NCI-H748 treated with DMSO at 0.1 percent for 48 hours (cell line): ENCODE data around the gene C19orf38.
"Not testable (repeated sequence)": the region's sequence is repeated elsewhere in the genome, so short reads cannot be mapped to it uniquely, and the experiment has no call there.

Source experiments
- DNase-seq: peaks from one replicate; lab custom pipeline; 2025; lab: John Stamatoyannopoulos, UW

The C19orf38 gene

DNA sequence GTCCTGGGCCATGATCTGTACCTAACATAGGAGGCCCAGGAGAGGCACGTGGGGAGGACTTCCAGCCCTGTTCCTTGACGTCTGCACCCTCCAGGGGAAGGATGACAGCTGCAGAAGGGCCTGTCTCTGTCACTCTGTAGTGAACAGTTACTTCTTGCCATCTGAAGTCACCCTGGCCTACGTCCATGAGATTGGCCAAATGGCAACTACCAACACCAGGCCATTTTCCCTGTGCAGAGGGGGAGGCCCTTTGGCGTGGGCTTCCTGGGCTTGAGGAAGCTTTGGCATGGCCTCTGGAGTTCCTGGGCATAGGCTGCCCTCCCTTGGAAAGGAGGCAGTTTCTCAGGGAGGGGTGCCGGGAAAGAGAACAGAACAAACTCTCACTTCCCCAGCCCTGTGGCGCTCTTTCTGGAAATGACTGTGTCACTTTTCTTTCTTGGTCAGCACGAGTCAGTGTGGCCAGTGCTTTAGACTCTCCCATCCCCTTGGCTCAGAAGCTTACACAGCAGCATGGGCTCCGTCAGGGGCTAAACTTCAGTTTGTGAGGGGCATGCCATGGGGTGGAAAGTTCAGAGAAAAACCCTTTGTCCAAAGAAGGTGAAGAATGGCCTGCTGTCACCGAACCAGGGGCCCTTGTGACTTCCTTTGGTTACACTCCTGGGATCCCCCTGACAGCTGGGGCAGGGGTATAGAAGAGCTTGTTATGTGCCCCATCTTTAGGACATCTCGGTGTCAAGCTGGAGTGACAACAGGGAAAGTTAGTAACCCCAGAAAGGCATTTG lies 28.4 kb downstream of the C19orf38 start:
- no peak for DNase-seq

DNA sequence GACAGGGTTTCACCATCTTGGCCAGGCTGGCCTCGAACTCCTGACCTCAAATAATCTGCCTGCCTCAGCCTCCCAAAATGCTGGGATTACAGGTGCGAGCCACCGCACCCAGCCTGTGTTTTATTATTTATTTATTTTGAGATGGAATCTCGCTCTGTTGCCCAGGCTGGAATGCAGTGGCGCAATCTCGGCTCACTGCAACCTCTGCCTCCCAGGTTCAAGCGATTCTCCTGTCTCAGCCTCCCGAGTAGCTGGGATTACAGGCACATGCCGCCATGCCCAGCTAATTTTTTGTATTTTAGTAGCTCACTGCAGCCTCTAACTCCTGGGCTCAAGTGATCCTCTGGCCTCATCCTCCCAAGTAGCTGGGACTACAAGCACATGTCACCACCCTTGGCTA lies 29.4 kb downstream of the C19orf38 start:
- DNase-seq: not testable (repeated sequence)

DNA sequence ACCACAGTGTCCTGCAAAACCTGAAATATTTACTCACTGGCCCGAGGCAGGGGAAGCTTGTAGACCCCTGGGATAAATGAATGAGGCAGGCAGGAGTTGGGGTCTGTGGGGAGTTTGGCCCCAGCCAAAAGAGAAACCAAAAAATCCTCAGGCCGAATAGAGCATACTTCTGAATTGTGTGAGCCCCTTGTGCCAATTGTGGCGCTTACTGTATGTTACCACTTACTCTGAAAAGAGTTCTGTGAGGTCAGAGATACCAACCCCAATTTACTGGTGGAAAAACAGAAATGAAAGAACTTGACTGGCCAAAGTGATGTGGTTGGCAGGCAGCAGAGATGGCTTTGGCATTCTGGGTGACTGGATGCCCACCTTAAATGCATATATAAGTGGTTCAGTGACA lies 30.0 kb downstream of the C19orf38 start:
- DNase-seq: no peak

DNA sequence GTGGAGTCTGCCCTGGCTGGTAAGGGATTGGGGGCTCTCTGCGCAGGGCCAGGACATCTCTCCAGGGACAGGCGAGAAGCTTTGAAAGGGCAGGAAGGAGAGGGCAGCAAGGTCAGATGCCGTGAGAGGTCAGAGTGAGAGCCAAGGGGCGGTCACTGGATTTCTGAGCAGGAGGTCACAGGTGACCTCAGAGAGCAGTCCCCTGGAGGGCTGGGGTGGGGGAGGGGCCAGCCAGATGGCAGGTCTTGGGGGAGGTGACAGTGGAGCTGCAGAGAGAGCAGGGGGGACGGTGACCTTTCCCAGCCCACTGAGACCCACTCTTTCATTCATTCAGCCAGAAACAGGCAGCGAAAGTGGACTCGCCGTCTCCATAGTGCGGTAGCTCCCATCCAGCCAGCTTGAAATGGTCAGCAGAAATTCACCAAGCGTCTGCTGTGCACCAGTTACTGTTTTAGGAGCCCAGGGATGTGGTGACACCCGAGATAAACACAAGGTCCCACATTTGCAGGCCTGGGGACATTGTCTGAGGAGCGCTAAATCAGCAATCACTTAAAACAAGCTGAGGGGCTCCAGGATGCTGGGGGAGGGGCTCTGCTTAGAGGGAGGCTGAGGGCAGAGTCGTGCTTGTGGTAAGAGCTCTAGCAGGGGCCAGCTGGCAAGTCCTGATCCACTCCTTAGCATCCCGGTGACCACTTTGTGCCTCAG lies 33.3 kb downstream of the C19orf38 start:
- DNase-seq: no peak

DNA sequence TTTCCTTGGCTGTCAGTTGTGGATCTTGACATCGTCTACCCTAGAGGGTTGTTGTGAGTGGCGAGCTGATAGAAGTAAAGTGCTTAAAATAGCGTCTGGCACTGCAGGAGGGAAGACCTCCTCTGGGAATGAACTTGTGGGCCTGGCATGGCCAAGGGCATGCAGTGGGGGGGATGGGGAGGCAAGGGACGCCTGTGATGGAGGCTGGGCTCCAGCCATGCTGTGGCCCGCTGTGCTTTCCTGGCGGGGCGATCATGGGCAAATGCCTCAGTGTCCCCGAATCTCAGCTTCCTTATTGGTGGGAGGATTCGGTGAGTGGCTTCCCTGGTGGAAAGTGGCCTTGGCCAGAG lies 33.9 kb downstream of the C19orf38 start:
- no peak for DNase-seq

DNA sequence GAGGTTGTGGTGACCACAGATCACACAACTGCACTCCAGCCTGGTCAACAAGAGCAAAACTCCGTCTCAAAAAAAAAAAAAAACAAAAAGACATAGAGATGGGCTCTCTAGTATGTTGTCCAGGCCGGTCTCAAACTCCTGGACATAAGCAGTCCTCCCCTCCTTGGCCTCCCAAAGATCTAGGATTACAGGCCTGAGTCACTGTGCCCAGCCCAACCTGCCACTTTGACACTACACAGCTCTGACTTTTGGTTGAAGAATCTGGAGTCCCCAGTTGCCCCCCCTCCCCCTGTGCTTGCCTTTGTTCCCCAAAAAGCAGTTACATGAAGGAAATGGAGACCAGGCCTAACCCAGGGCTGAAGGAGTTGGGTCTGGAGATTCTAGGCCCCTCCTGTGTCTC lies 36.1 kb downstream of the C19orf38 start:
- DNase-seq: no peak

DNA sequence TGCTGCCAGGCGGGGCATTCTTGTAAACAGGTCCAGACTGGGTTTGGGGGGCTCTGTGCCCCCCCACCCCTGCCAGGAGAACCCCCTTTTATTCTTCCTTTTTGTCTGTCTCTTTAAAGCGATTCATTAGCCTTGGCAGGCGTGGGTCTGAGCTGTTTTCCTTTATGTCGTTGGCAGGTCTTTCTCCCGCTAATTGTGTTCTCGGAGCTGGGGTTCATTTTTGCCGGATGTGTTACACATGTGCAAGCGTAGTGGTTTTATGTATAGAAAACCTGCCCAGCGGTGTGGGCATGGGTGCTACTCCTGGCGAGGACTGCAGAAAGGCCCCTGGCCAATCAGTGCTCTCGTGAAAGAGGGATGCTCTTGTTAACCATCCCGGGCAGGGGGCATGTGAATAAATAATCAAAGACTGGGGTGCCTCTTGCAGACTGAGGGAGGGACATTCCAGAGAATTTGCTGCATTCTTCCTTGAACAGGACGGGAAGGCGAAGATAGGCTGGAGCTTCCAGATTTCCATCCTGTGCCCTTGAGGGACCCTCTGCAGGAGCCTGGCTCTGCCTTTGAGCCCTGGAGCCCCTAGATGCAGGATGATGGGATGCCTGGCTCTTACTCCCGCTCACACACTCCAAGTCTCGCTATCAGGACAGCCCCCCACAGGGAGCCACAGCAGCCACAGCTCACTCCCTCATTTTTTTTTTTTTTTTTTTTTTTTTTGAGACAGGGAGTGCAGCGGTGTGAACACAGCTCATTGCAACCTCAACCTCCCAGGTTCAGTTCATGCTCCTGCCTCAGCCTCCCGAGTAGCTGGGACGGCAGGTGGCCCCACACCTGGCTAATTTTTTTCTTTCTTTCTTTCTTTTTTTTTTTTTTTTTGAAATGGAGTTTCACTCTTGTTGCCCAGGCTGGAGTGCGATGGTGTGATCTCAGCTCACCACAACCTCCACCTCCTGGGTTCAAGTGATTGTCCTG lies 37.3 kb downstream of the C19orf38 start:
- DNase-seq: no peak

DNA sequence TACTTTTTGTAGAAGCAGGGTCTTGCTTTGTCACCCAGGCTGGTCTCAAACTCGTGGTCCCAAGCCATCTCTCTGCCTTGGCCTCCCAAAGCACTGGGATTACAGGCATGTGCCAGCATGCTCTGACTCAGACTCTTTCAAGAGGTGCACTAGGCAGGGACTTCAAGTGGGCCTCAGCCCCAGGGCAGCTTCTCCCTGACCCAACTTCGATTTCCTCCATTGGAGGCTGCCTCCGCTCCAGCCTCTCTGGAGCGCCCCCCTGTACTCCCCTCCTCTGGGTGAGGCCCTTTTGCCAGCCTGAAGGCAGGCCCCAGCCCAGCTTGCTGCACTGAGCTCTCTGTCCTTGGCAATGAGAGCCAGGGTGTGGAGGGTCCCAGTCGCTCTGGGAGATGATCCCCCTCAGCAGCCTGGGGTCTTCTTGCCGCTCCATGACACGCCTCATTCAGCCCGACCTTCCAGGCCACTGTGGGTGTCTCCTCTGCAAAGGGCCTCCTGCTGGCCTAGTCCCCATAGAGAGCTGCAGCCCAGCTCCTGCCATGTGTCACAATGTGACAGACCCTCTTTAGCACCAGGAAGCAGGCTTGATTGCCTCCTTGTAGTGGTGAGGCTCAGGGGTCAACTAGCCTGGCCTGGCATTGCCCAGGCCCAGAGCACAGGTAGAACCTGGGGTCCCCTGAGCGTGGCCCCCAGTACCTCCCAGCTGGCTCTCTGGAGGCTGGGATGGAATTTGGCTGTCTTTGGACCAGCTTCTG lies 39.6 kb downstream of the C19orf38 start:
- DNase-seq: no peak

DNA sequence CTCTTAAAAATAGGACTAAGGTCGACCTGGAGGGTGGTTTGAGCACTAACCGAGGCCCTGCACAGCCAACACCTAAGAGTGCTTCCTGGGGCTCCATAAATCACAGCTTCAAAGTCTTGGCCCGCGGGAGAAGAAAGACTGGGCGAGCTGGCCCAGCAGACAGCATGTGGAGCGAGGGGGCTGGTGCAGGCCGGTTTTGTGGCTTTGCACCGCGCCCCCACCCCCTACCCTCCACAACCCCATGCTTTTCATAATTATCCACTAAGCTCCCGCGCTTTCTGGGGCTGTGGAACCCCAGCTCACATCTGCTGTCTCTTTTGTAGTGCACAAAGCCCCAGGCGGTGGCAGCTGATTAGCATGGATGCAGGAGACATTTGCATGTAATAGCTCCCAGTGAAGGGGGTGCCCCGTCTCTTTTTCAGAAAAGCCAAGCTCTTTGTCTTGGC lies 40.2 kb downstream of the C19orf38 start:
- DNase-seq: no peak

DNA sequence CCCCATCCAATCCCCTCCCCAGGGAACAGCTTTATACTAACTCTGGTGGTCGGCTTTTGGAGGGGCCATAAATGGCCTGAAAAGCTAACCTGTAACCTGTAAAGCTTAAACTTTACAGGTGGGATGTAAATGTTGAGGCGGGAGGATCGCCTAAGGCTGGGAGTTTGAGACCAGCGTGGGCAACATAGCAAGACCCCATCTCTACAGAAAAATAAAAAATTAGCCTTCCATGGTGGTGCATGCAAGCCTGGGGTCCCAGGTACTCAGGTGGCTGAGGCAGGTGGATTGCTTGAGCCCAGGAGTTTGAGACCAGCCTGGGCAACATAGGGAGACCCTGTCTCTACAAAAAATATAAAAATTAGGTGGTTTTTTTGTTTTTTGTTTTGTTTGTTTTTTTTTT lies 41.7 kb downstream of the C19orf38 start:
- DNase-seq: no peak

DNA sequence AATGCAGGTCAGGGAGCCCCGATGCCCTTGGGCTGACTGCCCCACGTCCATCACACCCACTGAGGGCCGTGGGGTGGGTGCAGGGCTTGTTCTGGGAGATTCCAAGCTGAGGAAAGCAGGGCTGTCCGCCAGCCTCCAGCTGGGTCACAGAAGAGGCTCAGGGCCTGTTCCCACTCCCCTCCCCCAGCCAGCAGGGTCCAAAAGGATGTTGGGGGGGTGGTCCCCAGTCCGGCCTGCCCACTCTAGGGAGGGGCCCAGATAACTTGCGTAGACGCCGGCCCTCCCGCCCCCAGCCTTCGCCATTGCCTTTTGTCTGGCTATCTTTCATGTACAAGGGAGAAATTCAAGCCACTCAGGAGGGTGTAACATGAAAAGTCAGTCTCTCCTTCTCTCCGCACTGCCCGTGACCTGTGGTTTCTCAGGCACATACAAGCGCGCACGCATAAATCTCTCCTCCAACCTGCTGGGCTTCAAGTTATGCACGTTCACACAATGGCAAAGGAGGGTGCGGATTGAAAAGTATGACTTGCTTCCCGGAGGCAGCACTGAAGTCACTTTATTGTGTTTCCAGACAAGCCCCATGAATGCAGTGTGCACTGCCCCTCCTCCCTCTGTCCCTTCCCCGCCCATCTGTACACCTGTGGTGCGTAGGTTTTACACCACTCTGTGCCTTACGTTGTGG lies 43.3 kb downstream of the C19orf38 start:
- DNase-seq: no peak

DNA sequence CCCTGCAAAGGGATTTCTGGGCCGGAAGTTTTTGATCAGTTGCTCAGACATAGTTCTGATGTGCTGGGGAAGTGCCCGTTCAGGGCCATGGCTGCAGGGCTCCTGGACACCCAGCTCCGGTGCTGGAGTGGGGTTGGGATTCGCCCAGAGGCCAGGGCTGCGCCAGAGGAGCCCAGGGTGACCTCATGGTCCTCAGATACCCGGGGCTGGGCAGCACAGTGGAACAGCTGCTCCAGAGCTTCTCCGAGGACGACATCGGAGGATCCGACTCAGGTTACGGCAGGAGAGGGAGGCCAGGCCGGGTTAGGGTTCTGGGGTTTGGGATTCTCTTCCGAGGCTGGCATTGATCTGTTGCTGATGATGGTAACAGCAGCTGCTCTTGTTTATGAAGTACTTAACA lies 44.0 kb downstream of the C19orf38 start:
- no peak for DNase-seq

DNA sequence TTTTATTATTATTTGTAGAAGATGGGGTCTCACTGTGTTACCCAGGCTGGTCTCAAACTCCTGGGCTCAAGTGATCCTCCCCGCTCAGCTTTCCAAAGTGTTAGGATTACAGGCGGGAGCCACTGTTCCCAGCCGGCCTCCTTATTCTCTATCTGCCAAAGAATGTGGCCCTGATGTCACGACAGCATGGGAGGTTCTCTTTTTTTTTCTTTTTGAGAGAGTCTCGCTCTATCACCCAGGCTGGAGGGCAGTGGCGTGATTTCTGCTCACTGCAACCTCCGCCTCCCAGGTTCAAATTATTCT lies 46.6 kb downstream of the C19orf38 start:
- DNase-seq: no peak

DNA sequence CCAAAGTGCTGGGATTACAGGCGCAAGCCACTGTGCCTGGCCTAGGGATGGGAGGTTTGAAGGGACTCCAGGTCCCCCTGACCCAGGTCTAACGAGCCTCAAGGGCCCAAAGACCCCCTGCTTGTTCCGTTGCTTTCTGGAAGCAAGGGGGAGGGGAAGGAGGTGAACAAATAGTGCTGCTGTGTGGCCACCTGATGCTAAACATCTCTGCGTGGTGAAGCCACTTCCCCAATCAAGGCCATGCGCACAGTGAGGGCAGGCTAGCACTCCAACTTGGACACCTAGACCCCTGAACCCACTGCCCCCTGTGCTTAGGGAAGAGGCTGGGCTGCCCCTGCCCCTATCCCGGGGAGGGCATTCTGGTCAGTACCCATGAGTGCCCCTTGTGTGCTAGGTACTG lies 47.1 kb downstream of the C19orf38 start:
- DNase-seq: no peak

DNA sequence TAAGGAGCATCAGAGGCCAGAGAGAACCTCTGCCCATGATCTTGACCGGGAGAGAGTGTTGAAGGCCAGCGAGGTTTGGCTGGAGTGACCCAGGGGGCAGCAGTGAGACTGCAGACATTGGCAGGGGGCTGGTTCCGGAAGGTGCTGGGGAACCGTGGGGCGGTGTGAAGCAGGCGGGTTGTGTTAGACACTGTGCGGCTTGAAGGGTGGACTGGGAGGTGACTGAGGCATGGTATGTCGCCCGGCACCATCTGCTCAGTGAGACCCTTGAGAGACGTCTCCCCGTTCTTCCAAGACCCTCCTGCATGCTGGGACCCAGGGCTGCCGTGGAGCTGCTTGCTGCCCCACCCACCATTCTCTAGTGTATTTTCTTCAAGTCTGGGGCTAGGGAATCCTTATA lies 47.7 kb downstream of the C19orf38 start:
- no peak for DNase-seq

DNA sequence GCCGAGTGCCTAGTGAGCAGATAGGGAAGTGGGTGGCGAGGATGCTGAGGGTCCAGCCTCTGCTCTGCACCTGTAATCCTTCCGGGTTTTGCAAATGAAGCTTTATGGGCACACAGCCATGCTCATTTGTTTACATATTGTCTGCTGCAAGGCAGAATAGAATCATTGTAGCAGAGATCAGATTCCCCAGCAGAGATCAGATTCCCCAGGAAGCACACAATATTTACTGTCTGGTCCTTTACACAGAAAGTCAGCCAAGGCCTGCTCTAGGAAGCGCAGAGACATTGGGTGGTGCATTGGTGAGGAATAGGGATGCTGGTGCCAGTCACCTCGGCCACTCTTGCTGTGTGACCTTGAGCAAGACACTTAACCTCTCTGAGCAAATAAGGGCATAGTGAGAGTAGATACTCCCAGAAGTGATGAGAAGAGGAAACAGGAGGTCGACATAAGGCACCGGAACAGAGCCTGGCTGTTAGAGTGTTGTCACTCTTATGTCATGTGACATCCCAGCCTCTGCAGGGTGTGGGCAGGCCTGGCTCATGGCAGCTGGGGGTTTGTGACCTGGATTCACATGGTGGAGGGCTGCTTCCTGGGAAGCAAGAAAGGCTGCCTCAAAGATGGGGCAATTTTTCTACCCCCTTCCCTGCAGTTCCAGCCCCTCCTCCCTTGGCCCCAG lies 48.8 kb downstream of the C19orf38 start:
- DNase-seq: no peak

DNA sequence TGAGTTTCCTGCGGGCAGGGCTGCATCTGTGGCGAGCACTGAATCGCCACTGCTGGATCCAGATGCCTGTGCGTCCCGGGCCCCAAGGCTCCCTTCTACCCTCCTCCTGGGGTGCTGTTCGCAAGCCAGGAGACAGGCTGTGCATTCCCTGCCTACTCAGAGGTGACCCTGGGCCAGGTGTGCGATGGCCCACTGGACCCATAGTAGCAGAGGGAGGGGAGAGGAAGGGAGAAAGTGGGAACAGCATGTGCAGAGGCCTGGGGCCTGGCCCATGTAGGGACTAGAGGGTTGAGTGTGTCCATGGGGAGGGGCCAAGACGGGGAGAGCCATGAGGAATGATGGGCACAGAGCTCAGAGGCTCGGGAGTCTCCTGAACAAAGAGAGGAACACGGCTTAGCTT lies 50.4 kb downstream of the C19orf38 start:
- DNase-seq: no peak

DNA sequence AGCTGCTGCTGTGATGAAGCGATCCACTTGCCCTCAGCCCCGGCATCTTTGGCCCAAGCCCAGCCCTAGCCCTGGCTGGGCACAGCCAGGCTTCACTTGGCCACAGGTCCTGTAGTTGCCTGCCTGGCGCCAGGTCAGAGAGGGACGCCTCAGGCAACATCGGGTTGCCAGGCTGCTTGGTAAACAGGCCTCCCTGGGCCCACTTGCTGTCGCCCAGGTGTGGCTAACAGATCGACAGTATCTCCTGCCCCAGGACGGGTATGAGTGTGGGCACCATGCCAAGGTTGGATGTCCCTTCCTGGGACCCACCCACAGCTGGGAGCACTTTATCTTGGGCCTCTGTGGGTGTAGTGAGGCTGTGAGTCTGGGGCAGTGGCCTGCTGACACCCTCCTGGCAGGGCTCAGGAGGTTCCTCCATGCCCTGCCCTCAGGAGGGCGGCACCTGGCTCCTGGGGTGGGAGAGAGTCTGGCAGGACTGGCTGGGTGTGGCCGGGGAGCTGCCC lies 51.0 kb downstream of the C19orf38 start:
- DNase-seq: no peak

DNA sequence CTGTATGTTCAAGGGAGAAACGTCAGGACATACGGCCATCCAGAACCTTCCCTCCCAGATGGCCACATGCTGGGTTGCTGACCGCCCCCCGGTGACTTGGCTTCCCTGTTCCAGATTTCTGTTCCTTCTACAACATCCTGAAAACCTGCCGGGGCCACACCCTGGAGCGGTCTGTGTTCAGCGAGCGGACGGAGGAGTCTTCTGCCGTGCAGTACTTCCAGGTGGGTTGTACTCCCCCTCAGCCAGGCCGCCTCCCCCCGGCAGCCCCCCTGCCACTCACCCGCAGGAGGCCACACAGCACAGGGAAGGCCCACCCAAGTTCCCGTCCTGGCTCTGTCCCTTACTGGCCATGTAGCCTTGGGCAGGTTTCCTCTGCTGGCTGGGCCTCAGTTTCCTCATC lies 59.7 kb downstream of the C19orf38 start:
- no peak for DNase-seq

DNA sequence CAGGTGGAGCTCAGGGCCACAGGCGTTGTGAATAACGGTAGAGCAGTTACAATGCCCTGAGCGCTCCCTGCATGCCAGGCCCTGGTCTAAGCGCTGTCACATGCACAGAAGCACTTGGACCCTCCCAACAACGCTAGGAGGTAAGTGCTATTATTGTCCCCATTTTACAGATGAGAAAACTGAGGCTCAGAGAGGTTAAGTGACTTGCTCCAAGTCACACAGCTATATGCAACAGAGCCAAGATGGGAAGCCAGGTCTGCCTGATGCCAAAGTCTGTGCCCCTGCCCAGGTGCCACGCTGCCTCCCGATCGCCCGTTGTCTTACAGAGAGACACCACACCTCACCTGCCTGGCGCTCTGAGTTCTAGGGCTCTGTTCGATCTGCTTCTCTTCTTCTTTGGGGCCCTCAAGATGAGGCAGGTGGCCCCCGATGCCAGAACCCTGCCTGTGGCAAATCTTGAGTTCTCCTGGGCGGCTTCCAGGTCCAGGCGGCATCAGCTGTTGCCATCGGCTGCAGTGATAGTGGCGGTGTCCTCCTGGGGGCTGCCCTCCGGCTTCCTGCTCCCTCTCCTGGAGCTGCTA lies 60.3 kb downstream of the C19orf38 start:
- DNase-seq: no peak
